AG10803 (cell line): ENCODE measurements around the gene IL1RAPL2.
"Not testable (repeated sequence)": the region's sequence is repeated elsewhere in the genome, so short reads cannot be mapped to it uniquely, and the experiment has no call there.

Experiments
- DNase-seq: peaks from one replicate; pipeline ENCODE4 v3.0.0; 2010; ENCODE audit warnings: low read depth
- H3K4me3 ChIP-seq: 2 replicates; pipeline ENCODE4 v1.5.1; 2011; ENCODE audit warnings: mild to moderate bottlenecking, low read length, control low read depth
- CTCF ChIP-seq: conservative IDR thresholded peaks from 2 replicates; pipeline ENCODE4 v1.5.1; 2011; ENCODE audit warnings: mild to moderate bottlenecking, low read length, control low read depth, inconsistent platforms

IL1RAPL2 gene

GRCh38 chrX:105219454-105220401 lies 653.7 kb downstream of the IL1RAPL2 start:
- DNase-seq, result no peak
- no peak overlapping the region for H3K4me3 ChIP-seq
- TF ChIP-seq CTCF, result no peak

- DNase-seq, result no peak
- TF ChIP-seq CTCF, result no peak
- no peak within 1 kb of the TSS for H3K4me3 ChIP-seq
Observed at GRCh38 chrX:105220636-105221035, 654.6 kb downstream of the IL1RAPL2 start, which contains the start of gene TEX13A. TSS of gene TEX13A (minus strand) at chrX:105220694. CDS start at chrX:105220397, 297 bp downstream.

GRCh38 chrX:105221374-105221773 lies 655.4 kb downstream of the IL1RAPL2 start:
- no peak overlapping the region for H3K4me3 ChIP-seq
- DNase-seq, result no peak
- no peak for TF ChIP-seq CTCF

GRCh38 chrX:105226499-105226898 lies 660.5 kb downstream of the IL1RAPL2 start:
- no peak for DNase-seq
- TF ChIP-seq CTCF, result no peak
- H3K4me3 ChIP-seq, result no peak overlapping the region

GRCh38 chrX:105228602-105229001 lies 662.6 kb downstream of the IL1RAPL2 start:
- no peak for DNase-seq
- no peak overlapping the region for H3K4me3 ChIP-seq
- no peak for TF ChIP-seq CTCF

- no peak overlapping the region for H3K4me3 ChIP-seq
- no peak for TF ChIP-seq CTCF
- no peak for DNase-seq
Observed at GRCh38 chrX:105229146-105229545, 663.1 kb downstream of the IL1RAPL2 start.

GRCh38 chrX:105237407-105237806 lies 671.4 kb downstream of the IL1RAPL2 start:
- H3K4me3 ChIP-seq, DNase-seq: not testable (repeated sequence)
